HCT116 (cell line): ENCODE measurements around the gene KIF3C.
"Not testable (repeated sequence)": the region's sequence is repeated elsewhere in the genome, so short reads cannot be mapped to it uniquely, and the experiment has no call there.

Source experiments
- CEBPB ChIP-seq: IDR thresholded peaks from 2 replicates; pipeline ENCODE4 v1.6.1; 2012; ENCODE audit warnings: low read depth
- CTCF ChIP-seq, 3 experiments: fragments of 200-600 bp in 1 of 3; sonication (generic) in 1 of 3; IDR thresholded peaks in 2 of 3; conservative IDR thresholded peaks in 1 of 3; 2 replicates each; pipeline ENCODE4 v1.5.1; 2012 to 2017; ENCODE audit warnings: low read depth in 2 of 3, low read length in 2 of 3, antibody characterized with exemption in 1 of 3, borderline replicate concordance in 1 of 3, control low read depth in 1 of 3, mild to moderate bottlenecking in 1 of 3, mixed read lengths in 1 of 3, mixed run types in 1 of 3, moderate library complexity in 1 of 3; ENCODE audit not compliant: insufficient read depth in 1 of 3
- EGR1 ChIP-seq: IDR thresholded peaks from 2 replicates; pipeline ENCODE4 v1.6.1; 2012; ENCODE audit warnings: low read depth
- EZH2 ChIP-seq: fragments of 200-600 bp; sonication (generic); IDR thresholded peaks from 2 replicates; pipeline ENCODE4 v1.6.1; 2017; ENCODE audit warnings: antibody characterized with exemption, mixed run types
- EZH2phosphoT487 ChIP-seq: fragments of 200-600 bp; IDR thresholded peaks from 2 replicates; pipeline ENCODE4 v1.6.1; 2018; ENCODE audit warnings: antibody characterized with exemption, borderline replicate concordance
- JUND ChIP-seq: IDR thresholded peaks from 2 replicates; pipeline ENCODE4 v1.6.1; 2012
- MAX ChIP-seq: IDR thresholded peaks from 2 replicates; pipeline ENCODE4 v1.6.1; 2012
- POLR2A ChIP-seq: IDR thresholded peaks from 2 replicates; pipeline ENCODE4 v1.7.0; 2011; ENCODE audit warnings: borderline replicate concordance; ENCODE audit not compliant: insufficient read depth, insufficient read length; ENCODE audit errors: extremely low read depth
- RAD21 ChIP-seq: IDR thresholded peaks from 2 replicates; pipeline ENCODE4 v1.6.1; 2012; ENCODE audit warnings: low read depth, mild to moderate bottlenecking
- REST ChIP-seq: IDR thresholded peaks from 2 replicates; pipeline ENCODE4 v1.6.1; 2012; ENCODE audit warnings: low read depth
- TCF7L2 ChIP-seq: IDR thresholded peaks from 2 replicates; pipeline ENCODE4 v1.7.0; 2011; ENCODE audit warnings: borderline replicate concordance, inconsistent platforms; ENCODE audit not compliant: insufficient read depth, insufficient read length; ENCODE audit errors: extremely low read depth
- YY1 ChIP-seq: IDR thresholded peaks from 2 replicates; pipeline ENCODE4 v1.6.1; 2011; ENCODE audit warnings: low read length, low read depth, moderate library complexity, mild to moderate bottlenecking; ENCODE audit not compliant: insufficient replicate concordance; ENCODE audit errors: extremely low read depth
- ZNF274 ChIP-seq: fragments of 200-500 bp; sonication (Bioruptor generic); IDR thresholded peaks from 2 replicates; pipeline ENCODE4 v1.6.1; 2014; ENCODE audit warnings: mild to moderate bottlenecking, low read depth, low read length, inconsistent platforms

GRCh38 chr2:26028083-26028482, 45.8 kb upstream of the KIF3C start:
- TF ChIP-seq REST; MAX; CTCF (IDR thresholded peaks at IDR 0.05 in 2 of 3, conservative IDR thresholded peaks at IDR 0.05 in 1 of 3; ENCODE audit: borderline replicate concordance in 1 of 3, insufficient read depth in 1 of 3, low read depth in 2 of 3, low read length in 2 of 3); RAD21; EZH2; POLR2A; CEBPB; ZNF274; JUND; EZH2phosphoT487; EGR1; TCF7L2; YY1: not testable (repeated sequence)
